ENCODE results near the gene NISCH.

The NISCH gene

GRCh38 chr3:52447512-52448355 is 7.7 kb upstream of the NISCH start:
- DNase-seq (ENCODE audit: low read depth in 2 of 2), result no peak

GRCh38 chr3:52450489-52451236 is 4.7 kb upstream of the NISCH start:
- DNase-seq (ENCODE audit: low read depth in 2 of 2), result no peak

GRCh38 chr3:52451237-52452083 is 3.9 kb upstream of the NISCH start:
- no peak for DNase-seq (ENCODE audit: low read depth in 2 of 2)

GRCh38 chr3:52452126-52452525 is 3.3 kb upstream of the NISCH start:
- no peak for DNase-seq (ENCODE audit: low read depth in 2 of 2)

- no peak for DNase-seq (ENCODE audit: low read depth in 2 of 2)
Measured at GRCh38 chr3:52452570-52453221, 2.7 kb upstream of the NISCH start.

- no peak for DNase-seq (ENCODE audit: low read depth in 2 of 2)
Measured at GRCh38 chr3:52453496-52454249, 1.7 kb upstream of the NISCH start, which contains the start of gene TNNC1. Gene TNNC1, minus strand, starts transcription at chr3:52454041. Its CDS starts 26 bp downstream, at chr3:52454015.

GRCh38 chr3:52454250-52454937 is 1.0 kb upstream of the NISCH start:
- no peak for DNase-seq (ENCODE audit: low read depth in 2 of 2)

- DNase-seq (ENCODE audit: low read depth in 2 of 2), result no peak
Measured at GRCh38 chr3:52454938-52455282, 494 bp upstream of the NISCH start.

- DNase-seq (ENCODE audit: low read depth in 2 of 2), result no peak
Measured at GRCh38 chr3:52456169-52456799, 880 bp downstream of the NISCH start.

- DNase-seq (ENCODE audit: low read depth in 2 of 2), result no peak
Measured at GRCh38 chr3:52456800-52457183, 1.4 kb downstream of the NISCH start.

GRCh38 chr3:52458031-52458760 is 2.8 kb downstream of the NISCH start:
- no peak for DNase-seq (ENCODE audit: low read depth in 2 of 2)

GRCh38 chr3:52458770-52459545 is 3.6 kb downstream of the NISCH start:
- DNase-seq (ENCODE audit: low read depth in 2 of 2), result no peak

GRCh38 chr3:52461874-52462273 is 6.5 kb downstream of the NISCH start:
- no peak for DNase-seq (ENCODE audit: low read depth in 2 of 2)

- no peak for DNase-seq (ENCODE audit: low read depth in 2 of 2)
Measured at GRCh38 chr3:52463416-52463815, 8.0 kb downstream of the NISCH start.

- no peak for DNase-seq (ENCODE audit: low read depth in 2 of 2)
Measured at GRCh38 chr3:52468336-52468735, 12.9 kb downstream of the NISCH start.

- DNase-seq (ENCODE audit: low read depth in 2 of 2), result no peak
Measured at GRCh38 chr3:52469001-52469400, 13.6 kb downstream of the NISCH start.

GRCh38 chr3:52470920-52471319 is 15.5 kb downstream of the NISCH start:
- no peak for DNase-seq (ENCODE audit: low read depth in 2 of 2)
